Astrocyte of the hippocampus (primary cell): ENCODE results near the gene IFI16.
A peak's percentile ranks its signal among the peaks of the same experiment; 100 is the strongest.
"Not testable (repeated sequence)": the region's sequence is repeated elsewhere in the genome, so short reads cannot be mapped to it uniquely, and the experiment has no call there.

Experiments used
- DNase-seq: peaks from one replicate; pipeline ENCODE4 v3.0.0; 2011; ENCODE audit warnings: low read depth, low spot score

The IFI16 gene

DNA sequence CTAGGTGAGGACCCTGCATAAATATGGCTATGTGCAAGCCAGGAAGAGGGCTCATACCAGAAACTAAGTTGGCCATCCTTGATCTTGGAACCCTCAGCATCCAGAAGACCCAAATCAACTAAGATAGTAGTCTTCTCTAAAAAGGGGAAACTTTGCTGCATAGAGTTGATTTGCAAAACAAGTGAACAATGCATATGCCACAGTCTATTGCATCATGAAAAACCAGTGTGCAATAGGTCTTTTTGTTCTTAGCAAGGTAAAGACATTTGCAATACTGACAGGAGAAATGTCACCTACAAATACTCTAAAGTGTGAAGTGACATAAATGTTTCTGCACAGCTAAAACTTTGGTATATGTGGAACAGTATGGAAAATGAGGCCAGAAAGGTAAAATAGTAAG lies 2.0 kb upstream of the IFI16 start:
- no peak for DNase-seq

- DNase-seq: no peak
Measured at GRCh38 chr1:159008744-159009188, 941 bp upstream of the IFI16 start.

DNA sequence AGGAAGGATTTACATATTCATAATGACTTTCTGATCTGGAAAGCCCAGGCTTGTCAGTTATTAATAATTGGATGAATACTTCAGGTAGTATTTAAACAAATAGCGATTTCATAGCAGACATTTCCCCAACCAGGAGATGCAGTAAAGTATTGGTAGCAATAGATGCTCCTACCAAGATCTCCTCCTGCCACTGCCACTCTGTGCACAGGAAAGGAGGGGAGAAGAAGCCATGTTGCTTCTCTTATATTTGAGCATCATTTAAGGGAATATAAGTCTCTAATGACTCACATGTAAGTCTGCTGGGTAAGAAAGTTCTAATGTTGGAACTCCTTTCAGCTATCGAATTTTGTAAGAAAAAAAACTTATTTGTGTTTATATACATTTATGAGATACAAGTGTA lies 420 bp upstream of the IFI16 start:
- DNase-seq: no peak

- DNase-seq: no peak
Measured at GRCh38 chr1:159010391-159010790, 684 bp downstream of the IFI16 start.

- DNase-seq: not testable (repeated sequence)
Measured at GRCh38 chr1:159011001-159011400, 1.3 kb downstream of the IFI16 start.

- no peak for DNase-seq
Measured at GRCh38 chr1:159011751-159012150, 2.0 kb downstream of the IFI16 start.

- DNase-seq: peak; percentile 21
Measured at GRCh38 chr1:159012495-159012894, 2.8 kb downstream of the IFI16 start.

DNA sequence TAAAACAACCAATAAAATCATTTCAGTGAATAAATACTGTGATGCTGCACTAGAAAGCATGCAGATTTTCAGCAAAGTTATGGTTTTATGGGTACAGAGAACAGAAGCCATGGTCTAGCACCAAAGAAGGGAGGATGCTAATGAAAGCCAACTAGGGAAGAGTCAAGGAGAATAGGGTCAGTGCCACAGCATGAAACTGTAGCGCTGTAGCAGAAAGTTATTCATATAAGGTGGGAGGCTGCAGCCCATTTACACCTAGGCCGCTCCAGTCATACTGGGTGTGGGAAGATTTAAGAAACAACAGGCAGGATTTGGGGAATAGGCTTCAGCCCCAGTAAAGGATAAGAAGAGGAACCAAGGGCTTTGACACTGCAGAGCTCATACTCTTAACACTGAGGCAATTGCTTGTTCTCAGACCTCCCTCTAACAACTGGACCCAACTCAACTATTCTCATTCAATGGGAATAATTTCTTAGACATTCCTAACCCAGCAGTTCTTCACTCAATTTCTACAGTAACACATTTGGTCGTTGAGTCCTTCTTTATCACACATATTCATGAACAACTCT lies 4.4 kb downstream of the IFI16 start:
- no peak for DNase-seq

DNA sequence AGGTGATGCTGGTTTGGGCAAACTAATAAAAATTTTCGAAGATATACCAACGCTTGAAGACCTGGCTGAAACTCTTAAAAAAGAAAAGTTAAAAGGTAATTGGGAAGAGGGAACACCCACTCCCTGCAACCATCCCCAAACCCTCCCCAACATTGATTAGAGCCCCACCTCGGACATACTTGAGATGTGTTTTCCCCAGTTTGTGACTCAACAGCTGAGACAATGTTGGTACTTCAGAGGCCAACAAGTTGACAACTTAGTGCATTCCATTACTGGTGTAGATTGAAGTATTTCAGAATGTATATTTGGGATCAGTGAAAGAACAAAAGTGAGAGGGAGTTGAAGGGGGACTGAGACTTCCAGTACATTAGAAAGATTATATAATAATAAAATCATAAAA lies 5.1 kb downstream of the IFI16 start:
- no peak for DNase-seq

DNA sequence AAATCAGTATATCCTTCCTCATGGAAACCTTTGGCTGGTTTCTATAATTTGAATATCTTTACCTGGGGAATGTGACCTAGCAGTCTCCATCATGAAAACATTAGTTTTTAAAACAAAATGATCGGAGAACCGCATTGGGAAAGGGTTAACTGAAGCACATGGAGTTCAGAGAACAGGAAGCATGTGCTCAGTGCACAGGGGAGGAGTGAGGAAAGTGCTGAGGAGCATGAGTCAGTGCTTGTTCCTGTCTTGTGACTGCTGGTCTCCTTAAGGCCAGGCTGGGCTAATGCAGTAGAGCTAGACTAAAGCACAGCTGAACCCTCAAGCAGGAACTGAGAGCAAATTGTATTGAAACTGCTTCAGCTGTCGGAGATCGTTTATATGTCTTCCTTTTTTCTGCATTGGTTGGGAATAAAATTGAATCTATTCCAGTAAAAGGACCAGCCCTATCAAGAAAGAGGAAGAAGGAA lies 5.8 kb downstream of the IFI16 start:
- DNase-seq: peak; percentile 68

DNA sequence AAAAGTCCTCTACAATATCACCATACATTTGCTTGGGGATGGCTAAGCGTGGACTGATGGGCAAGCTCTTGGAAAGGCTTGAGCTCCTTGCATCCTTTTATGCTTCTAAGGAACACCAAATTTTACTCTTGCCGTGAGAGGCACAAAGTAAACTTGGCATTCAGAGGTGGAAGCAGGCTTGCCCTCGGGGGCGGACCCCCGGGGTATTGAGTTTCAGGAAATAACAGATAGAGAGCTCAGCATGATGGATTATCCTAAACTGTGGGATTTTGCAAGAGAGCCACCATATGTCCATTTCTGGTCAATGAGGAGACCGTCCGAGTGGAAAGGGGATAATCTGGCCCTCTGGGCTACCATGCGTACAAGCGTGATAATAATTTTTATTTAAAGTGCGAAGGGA lies 14.0 kb downstream of the IFI16 start:
- no peak for DNase-seq

- no peak for DNase-seq
Measured at GRCh38 chr1:159025043-159025442, 15.3 kb downstream of the IFI16 start.

- DNase-seq: not testable (repeated sequence)
Measured at GRCh38 chr1:159026841-159027240, 17.1 kb downstream of the IFI16 start.

- DNase-seq: no peak
Measured at GRCh38 chr1:159030311-159030710, 20.6 kb downstream of the IFI16 start.

DNA sequence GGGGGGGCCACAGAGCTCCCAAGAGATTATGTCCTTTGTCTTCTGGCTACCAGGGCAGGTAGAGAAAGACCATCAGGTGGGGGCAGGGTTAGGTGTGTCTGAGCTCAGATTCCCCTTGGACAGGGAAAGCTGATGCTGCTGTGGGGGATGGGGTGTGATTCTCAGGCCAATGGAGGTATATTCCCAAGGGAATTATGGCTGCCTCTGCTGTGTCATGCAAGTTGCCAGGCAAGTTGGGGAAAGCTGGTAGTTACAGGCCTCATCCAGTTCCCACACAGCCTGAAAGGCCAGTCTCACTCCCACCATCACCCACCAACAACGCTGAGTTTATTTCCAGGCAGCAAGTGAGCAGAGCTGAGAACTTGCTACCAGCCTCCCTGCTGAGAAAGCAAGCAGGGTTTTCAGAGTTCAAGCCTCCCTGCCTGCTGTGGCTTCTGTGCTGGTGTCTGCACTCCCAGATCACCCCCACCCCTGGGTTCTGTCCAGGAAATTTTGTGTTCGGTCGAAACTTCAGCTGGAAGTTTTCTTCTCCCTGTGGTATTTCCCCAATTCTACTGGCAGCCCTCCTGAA lies 21.3 kb downstream of the IFI16 start:
- no peak for DNase-seq

DNA sequence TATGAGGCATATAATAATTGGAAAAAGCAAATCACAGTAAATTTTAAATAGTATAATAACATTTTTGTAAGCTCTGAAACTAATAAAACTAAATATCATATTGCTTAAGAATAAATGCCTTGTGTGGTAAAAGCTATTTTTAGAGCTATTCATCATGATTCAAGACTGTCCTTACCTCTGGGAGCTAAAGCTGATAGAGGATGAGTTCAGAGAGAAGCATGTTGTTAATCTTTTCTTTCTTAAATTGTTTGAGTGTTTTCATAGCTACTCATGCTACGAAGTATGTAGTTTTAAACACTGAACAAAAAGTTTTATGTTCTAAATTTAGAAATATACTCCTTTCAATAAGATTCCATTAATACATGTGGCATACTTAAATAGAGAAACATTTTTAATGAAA lies 30.5 kb downstream of the IFI16 start:
- peak; percentile 24 for DNase-seq

DNA sequence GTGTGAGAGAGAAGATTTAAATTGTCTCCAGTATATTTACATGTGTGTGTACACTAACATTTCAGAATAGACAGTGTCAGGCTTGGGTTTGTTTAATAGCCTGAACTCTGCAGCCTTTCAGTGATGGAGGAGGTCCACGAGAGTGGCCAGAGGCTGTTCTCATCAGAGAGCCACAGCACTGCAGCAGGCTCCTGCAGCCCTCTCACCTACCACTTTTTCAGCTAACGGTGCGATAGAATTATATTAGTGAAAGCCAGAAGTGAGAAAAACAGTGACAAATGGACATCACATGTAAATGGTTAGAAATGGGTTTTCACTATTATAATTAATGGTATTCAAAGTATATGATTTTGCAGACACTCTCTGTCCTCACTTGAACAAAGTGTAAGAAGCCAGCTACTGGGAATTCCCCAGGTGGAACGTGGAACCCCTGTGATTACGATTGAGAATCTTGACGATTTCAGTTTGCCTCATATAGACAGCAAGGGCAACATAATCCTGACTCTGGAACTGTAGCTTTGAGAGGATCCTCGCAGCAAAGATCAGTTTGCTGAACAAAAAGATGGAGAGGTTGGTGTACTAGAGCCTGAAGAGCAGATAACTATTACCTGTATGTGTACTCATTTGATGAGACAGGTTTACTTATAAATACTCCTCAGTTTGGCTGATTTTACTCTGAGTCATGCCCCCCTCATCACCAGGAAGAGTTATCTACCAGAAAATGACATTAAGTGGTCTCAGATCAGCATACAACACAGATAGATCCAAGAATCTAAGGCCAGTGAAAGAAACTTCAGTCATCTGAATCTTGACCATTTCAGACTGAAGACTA lies 31.4 kb downstream of the IFI16 start:
- no peak for DNase-seq

GRCh38 chr1:159046486-159046885 lies 36.8 kb downstream of the IFI16 start:
- DNase-seq: not testable (repeated sequence)

DNA sequence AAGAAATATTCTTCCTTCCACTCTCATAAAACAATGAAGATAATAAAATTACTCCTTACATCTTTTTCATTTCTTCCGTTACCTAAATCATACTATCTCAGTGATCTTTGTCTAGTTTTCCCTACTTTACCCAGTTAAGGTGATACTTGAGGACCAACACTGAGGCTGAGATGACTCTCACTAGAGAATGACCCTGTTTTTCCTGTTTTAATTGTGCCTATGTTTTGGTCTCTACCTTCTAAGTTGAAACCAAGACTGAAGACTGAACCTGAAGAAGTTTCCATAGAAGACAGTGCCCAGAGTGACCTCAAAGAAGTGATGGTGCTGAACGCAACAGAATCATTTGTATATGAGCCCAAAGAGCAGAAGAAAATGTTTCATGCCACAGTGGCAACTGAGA lies 41.7 kb downstream of the IFI16 start:
- no peak for DNase-seq

- DNase-seq: no peak
Measured at GRCh38 chr1:159054427-159054826, 44.7 kb downstream of the IFI16 start.

GRCh38 chr1:159055181-159055641 lies 45.5 kb downstream of the IFI16 start:
- DNase-seq: no peak

- no peak for DNase-seq
Measured at GRCh38 chr1:159056069-159056698, 46.5 kb downstream of the IFI16 start.
